ENCODE results near the gene GPSM3. TPM values are rescaled to one million over a fixed set of nuclear protein-coding genes. Genes with fewer than 3 reads are reported as not detected.

GPSM3 gene
- total RNA-seq, 1 experiment from 2014 or later, result 11.8 TPM

GRCh38 chr6:32194825-32195651, 2.6 kb upstream of the GPSM3 start:
- TF ChIP-seq, protein P1, sequence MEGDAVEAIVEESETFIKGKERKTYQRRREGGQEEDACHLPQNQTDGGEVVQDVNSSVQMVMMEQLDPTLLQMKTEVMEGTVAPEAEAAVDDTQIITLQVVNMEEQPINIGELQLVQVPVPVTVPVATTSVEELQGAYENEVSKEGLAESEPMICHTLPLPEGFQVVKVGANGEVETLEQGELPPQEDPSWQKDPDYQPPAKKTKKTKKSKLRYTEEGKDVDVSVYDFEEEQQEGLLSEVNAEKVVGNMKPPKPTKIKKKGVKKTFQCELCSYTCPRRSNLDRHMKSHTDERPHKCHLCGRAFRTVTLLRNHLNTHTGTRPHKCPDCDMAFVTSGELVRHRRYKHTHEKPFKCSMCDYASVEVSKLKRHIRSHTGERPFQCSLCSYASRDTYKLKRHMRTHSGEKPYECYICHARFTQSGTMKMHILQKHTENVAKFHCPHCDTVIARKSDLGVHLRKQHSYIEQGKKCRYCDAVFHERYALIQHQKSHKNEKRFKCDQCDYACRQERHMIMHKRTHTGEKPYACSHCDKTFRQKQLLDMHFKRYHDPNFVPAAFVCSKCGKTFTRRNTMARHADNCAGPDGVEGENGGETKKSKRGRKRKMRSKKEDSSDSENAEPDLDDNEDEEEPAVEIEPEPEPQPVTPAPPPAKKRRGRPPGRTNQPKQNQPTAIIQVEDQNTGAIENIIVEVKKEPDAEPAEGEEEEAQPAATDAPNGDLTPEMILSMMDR (conservative IDR thresholded peaks at IDR 0.05), result peak; percentile 42; the same call in 2 of the 3 replicates
- Histone ChIP-seq H4K8ac (replicated peaks; ENCODE audit: insufficient read length, low read depth, low read length) (no peak overlapping the region), H2BK15ac (ENCODE audit: low read depth, low read length) (no peak overlapping the region), H3K79me2 (ENCODE audit: insufficient read depth, low read length) (no peaks in the 10 kb centered on the region), H4K91ac (ENCODE audit: insufficient read length, low read depth, low read length) (no peak overlapping the region), H3K27ac (ENCODE audit: insufficient read length, low read depth, low read length) (peak overlapping the region; percentile 75), H3K4me1 (ENCODE audit: insufficient read depth, low read length) (peaks cover 7% of the 10 kb centered on the region), H3K23me2 (ENCODE audit: insufficient read length, low read depth, low read length, poor library complexity, severe bottlenecking) (peaks cover 9% of the 10 kb centered on the region), H3K18ac (ENCODE audit: insufficient read length, low read depth, low read length) (peak overlapping the region; percentile 72), H4K20me1 (ENCODE audit: control insufficient read depth, insufficient read depth, insufficient read length) (no peaks in the 10 kb centered on the region), H2BK12ac (ENCODE audit: insufficient read length, low read depth, low read length) (no peak overlapping the region), H3K56ac (ENCODE audit: insufficient read length, low read depth, low read length) (no peak overlapping the region), H3K14ac (ENCODE audit: insufficient read depth, low read length) (peak overlapping the region; percentile 46; the same call in 1 of the 2 replicates), H2BK5ac (ENCODE audit: insufficient read length, low read length) (no peak overlapping the region), H4K5ac (ENCODE audit: insufficient read length, low read depth, low read length) (no peak overlapping the region), H3K27me3 (ENCODE audit: insufficient read depth, low read length) (no peaks in the 10 kb centered on the region), H3K9me3 (ENCODE audit: control insufficient read depth, low read depth, low read length) (no peaks in the 10 kb centered on the region), H3K4ac (ENCODE audit: low read depth, low read length) (no peak overlapping the region; the same call in 1 of the 2 replicates), H3K4me2 (ENCODE audit: insufficient read depth, insufficient read length, low read length) (peak overlapping the region; percentile 70), H3K9ac (ENCODE audit: extremely low read depth, insufficient read length, low read length) (peak overlapping the region; percentile 55), H2BK20ac (ENCODE audit: low read depth, low read length, poor library complexity, severe bottlenecking) (no peak overlapping the region), H3T11ph (ENCODE audit: low read length) (no peak overlapping the region), H2BK120ac (ENCODE audit: low read depth, low read length, poor library complexity, severe bottlenecking) (peak overlapping the region; percentile 89), H3K79me1 (ENCODE audit: insufficient read depth, low read depth, low read length, poor library complexity, severe bottlenecking) (no peaks in the 10 kb centered on the region), H3K23ac (ENCODE audit: insufficient read length, low read depth, low read length) (no peak overlapping the region), H2AFZ (ENCODE audit: low read length) (no peak overlapping the region), H2AK5ac (ENCODE audit: insufficient read length, low read length) (no peak overlapping the region)
- peak overlapping the region; percentile 74 to 96 for H3K4me3 Mint-ChIP-seq
- peaks cover 50 to 53% of the 10 kb centered on the region in 2 experiments for H3K4me1 Mint-ChIP-seq
- no CpG with 5 or more reads among the region's 15 CpGs for WGBS (ENCODE audit: extremely low coverage, insufficient read length, low lambda C conversion rate)
- H3K27ac Mint-ChIP-seq, result peak overlapping the region; percentile 98 to 99 (median 99)
- no peaks in the 10 kb centered on the region for H3K27me3 Mint-ChIP-seq (ENCODE audit: low read depth)
- H3K9me3 Mint-ChIP-seq, result no peaks in the 10 kb centered on the region; a peak in 1 of 5 replicates
- no peaks in the 10 kb centered on the region for H3K36me3 Mint-ChIP-seq (ENCODE audit: insufficient read depth in 1 of 3, low read depth in 3 of 3)
- DNase-seq, result peak; percentile 43

All from H9 (cell line).